H9 (cell line): ENCODE results near the gene PAAF1. TPM values are rescaled to one million over a fixed set of nuclear protein-coding genes. Genes with fewer than 3 reads are reported as not detected.

Experiments used
- DNase-seq: peaks from one replicate; pipeline ENCODE4 v3.0.0-alpha.2; 2017
- H2AFZ ChIP-seq: one replicate; pipeline ENCODE4 v1.6.1; 2013; ENCODE audit warnings: mild to moderate bottlenecking, low read length, control low read depth, moderate library complexity
- H2AK5ac ChIP-seq: 2 replicates; pipeline ENCODE4 v1.6.1; 2013; ENCODE audit warnings: low read length, control low read depth, mixed read lengths; ENCODE audit not compliant: insufficient read length
- H2BK120ac ChIP-seq: one replicate; pipeline ENCODE4 v1.6.1; 2013; ENCODE audit warnings: low read depth, mild to moderate bottlenecking, low read length, control low read depth, inconsistent platforms; ENCODE audit not compliant: poor library complexity, severe bottlenecking
- H2BK12ac ChIP-seq: 2 replicates; pipeline ENCODE4 v1.6.1; 2013; ENCODE audit warnings: low read length, control low read depth, mixed read lengths, low read depth; ENCODE audit not compliant: insufficient read length
- H2BK15ac ChIP-seq: 2 replicates; pipeline ENCODE4 v1.6.1; 2013; ENCODE audit warnings: low read depth, low read length, control low read depth
- H2BK20ac ChIP-seq: one replicate; pipeline ENCODE4 v1.6.1; 2013; ENCODE audit warnings: low read depth, mild to moderate bottlenecking, low read length, control low read depth, inconsistent platforms; ENCODE audit not compliant: poor library complexity, severe bottlenecking
- H2BK5ac ChIP-seq: 2 replicates; pipeline ENCODE4 v1.6.1; 2013; ENCODE audit warnings: low read length, control low read depth, mixed read lengths; ENCODE audit not compliant: insufficient read length
- H3K14ac ChIP-seq: 2 replicates; pipeline ENCODE4 v1.6.1; 2013; ENCODE audit warnings: low read length, control low read depth; ENCODE audit not compliant: insufficient read depth
- H3K18ac ChIP-seq: 2 replicates; pipeline ENCODE4 v1.6.1; 2013; ENCODE audit warnings: low read depth, mild to moderate bottlenecking, mixed read lengths, low read length, control low read depth; ENCODE audit not compliant: insufficient read length
- H3K23ac ChIP-seq: 2 replicates; pipeline ENCODE4 v1.6.1; 2013; ENCODE audit warnings: low read length, control low read depth, mixed read lengths, low read depth; ENCODE audit not compliant: insufficient read length
- H3K23me2 ChIP-seq: 2 replicates; pipeline ENCODE4 v1.6.1; 2013; ENCODE audit warnings: low read depth, mild to moderate bottlenecking, mixed read lengths, low read length, control low read depth; ENCODE audit not compliant: insufficient read length, poor library complexity, severe bottlenecking
- H3K27ac ChIP-seq: 2 replicates; pipeline ENCODE4 v1.5.1; 2013; ENCODE audit warnings: low read length, control low read depth, mixed read lengths, low read depth; ENCODE audit not compliant: insufficient read length
- H3K27me3 ChIP-seq: 2 replicates; pipeline ENCODE4 v1.6.1; 2013; ENCODE audit warnings: low read length, control low read depth, inconsistent platforms; ENCODE audit not compliant: insufficient read depth
- H3K4ac ChIP-seq: 2 replicates; pipeline ENCODE4 v1.6.1; 2013; ENCODE audit warnings: low read depth, mild to moderate bottlenecking, control low read depth, inconsistent platforms, low read length, moderate library complexity
- H3K4me1 ChIP-seq: 2 replicates; pipeline ENCODE4 v1.6.1; 2013; ENCODE audit warnings: low read length, control low read depth, inconsistent platforms; ENCODE audit not compliant: insufficient read depth
- H3K4me2 ChIP-seq: 2 replicates; pipeline ENCODE4 v1.6.1; 2013; ENCODE audit warnings: low read length, control low read depth, mixed read lengths; ENCODE audit not compliant: insufficient read length, insufficient read depth
- H3K56ac ChIP-seq: 2 replicates; pipeline ENCODE4 v1.6.1; 2013; ENCODE audit warnings: low read depth, mild to moderate bottlenecking, mixed read lengths, low read length, control low read depth; ENCODE audit not compliant: insufficient read length
- H3K79me1 ChIP-seq: 2 replicates; pipeline ENCODE4 v1.6.1; 2013; ENCODE audit warnings: low read depth, mild to moderate bottlenecking, moderate library complexity, low read length, control low read depth, inconsistent platforms; ENCODE audit not compliant: insufficient read depth, poor library complexity, severe bottlenecking
- H3K79me2 ChIP-seq: 2 replicates; pipeline ENCODE4 v1.6.1; 2013; ENCODE audit warnings: low read length, control low read depth, inconsistent platforms; ENCODE audit not compliant: insufficient read depth
- H3K9ac ChIP-seq: 2 replicates; pipeline ENCODE4 v1.6.1; 2013; ENCODE audit warnings: low read length, control low read depth, mixed read lengths; ENCODE audit not compliant: insufficient read length; ENCODE audit errors: extremely low read depth
- H3K9me3 ChIP-seq: one replicate; pipeline ENCODE4 v1.6.1; 2013; ENCODE audit warnings: low read depth, low read length, inconsistent platforms; ENCODE audit not compliant: control insufficient read depth
- H3T11ph ChIP-seq: one replicate; pipeline ENCODE4 v1.6.1; 2013; ENCODE audit warnings: mild to moderate bottlenecking, low read length, control low read depth, inconsistent platforms
- H4K20me1 ChIP-seq: one replicate; pipeline ENCODE4 v1.6.1; 2013; ENCODE audit not compliant: control insufficient read depth, insufficient read length, insufficient read depth
- H4K5ac ChIP-seq: 2 replicates; pipeline ENCODE4 v1.6.1; 2013; ENCODE audit warnings: low read depth, mild to moderate bottlenecking, mixed read lengths, low read length, control low read depth; ENCODE audit not compliant: insufficient read length
- H4K8ac ChIP-seq: replicated peaks from 2 replicates; pipeline ENCODE4 v1.6.1; 2013; ENCODE audit warnings: low read length, control low read depth, mixed read lengths, low read depth; ENCODE audit not compliant: insufficient read length
- H4K91ac ChIP-seq: 2 replicates; pipeline ENCODE4 v1.6.1; 2013; ENCODE audit warnings: low read depth, mild to moderate bottlenecking, moderate library complexity, mixed read lengths, low read length, control low read depth; ENCODE audit not compliant: insufficient read length
- H3K27ac Mint-ChIP-seq, 3 experiments: 2 replicates in 2 of 3; 3 replicates in 1 of 3; pipeline ENCODE4 v1.8.0; 2020 to 2021; ENCODE audit warnings: mixed read lengths in 3 of 3, mild to moderate bottlenecking in 1 of 3, moderate library complexity in 1 of 3
- H3K27me3 Mint-ChIP-seq: 2 replicates; pipeline ENCODE4 v1.8.0; 2021; ENCODE audit warnings: low read depth, mild to moderate bottlenecking, moderate library complexity, mixed read lengths
- H3K36me3 Mint-ChIP-seq, 3 experiments: 2 replicates in 2 of 3; 3 replicates in 1 of 3; pipeline ENCODE4 v1.8.0; 2020 to 2021; ENCODE audit warnings: low read depth in 3 of 3, mixed read lengths in 3 of 3; ENCODE audit not compliant: insufficient read depth in 1 of 3
- H3K4me1 Mint-ChIP-seq, 2 experiments: 2 replicates each; pipeline ENCODE4 v1.8.0; 2020; ENCODE audit warnings: mixed read lengths in 2 of 2
- H3K4me3 Mint-ChIP-seq, 2 experiments: 2 replicates in 1 of 2; 3 replicates in 1 of 2; pipeline ENCODE4 v1.8.0; 2020 to 2021; ENCODE audit warnings: mild to moderate bottlenecking in 2 of 2, mixed read lengths in 2 of 2, moderate library complexity in 1 of 2
- H3K9me3 Mint-ChIP-seq, 2 experiments: 2 replicates in 1 of 2; 3 replicates in 1 of 2; pipeline ENCODE4 v1.8.0; 2020; ENCODE audit warnings: mild to moderate bottlenecking in 2 of 2, mixed read lengths in 2 of 2, moderate library complexity in 1 of 2
- WGBS: extraction: QIAGEN DNeasy Blood & Tissue Kit; methylation state at CpG from one replicate; pipeline ENCODE4 v1.1.7; 2013; ENCODE audit warnings: missing lambda C conversion rate, low lambda C conversion rate, mixed read lengths; ENCODE audit not compliant: insufficient read length; ENCODE audit errors: extremely low coverage; 5-methylcytosine and 5-hydroxymethylcytosine counted together
- total RNA-seq: library from RNA; stranded (reverse); gene quantifications from 2 replicates; pipeline ENCODE4 v1.2.1, GENCODE V29; 2021
- TF ChIP-seq, protein P1 (sequence below): fragments of 200-600 bp; sonication (generic); conservative IDR thresholded peaks from 3 replicates; pipeline ENCODE4 v1.8.0; 2021; ENCODE audit warnings: antibody characterized with exemption, mild to moderate bottlenecking

The PAAF1 gene
- total RNA-seq, 1 experiment from 2014 or later = 24.3 TPM

DNA sequence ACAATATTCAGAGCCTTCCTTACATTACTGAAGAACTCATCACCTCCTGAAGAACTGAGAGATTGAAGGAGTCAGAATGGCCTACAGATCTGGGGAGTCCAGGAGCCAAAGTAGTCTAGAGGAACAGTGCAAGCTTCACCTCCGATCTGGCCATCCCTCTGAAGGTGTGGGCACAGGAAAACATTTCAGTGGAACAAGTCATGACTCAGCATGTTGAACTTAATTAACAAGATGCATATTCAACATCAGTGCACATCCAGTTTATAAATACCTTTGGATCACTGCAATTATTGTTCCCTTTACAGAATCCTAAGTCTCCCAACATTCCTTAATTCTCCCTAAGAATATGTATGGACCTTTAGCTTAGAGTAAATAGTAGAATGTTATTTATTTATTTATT lies 25.5 kb downstream of the PAAF1 start:
- H3K79me2 ChIP-seq = no peaks in the 10 kb centered on the region
- no peak overlapping the region for H3K14ac ChIP-seq
- H3K9ac ChIP-seq = no peak overlapping the region
- no peak overlapping the region for H4K8ac ChIP-seq
- H2AFZ ChIP-seq = no peak overlapping the region
- H2BK20ac ChIP-seq = no peak overlapping the region
- H3K23me2 ChIP-seq = no peaks in the 10 kb centered on the region
- no peak overlapping the region for H3T11ph ChIP-seq
- H2BK15ac ChIP-seq = no peak overlapping the region
- no peak overlapping the region for H4K91ac ChIP-seq
- H3K9me3 ChIP-seq = no peaks in the 10 kb centered on the region
- no peak overlapping the region for H3K4ac ChIP-seq
- no peaks in the 10 kb centered on the region for H3K4me1 ChIP-seq
- H4K5ac ChIP-seq = no peak overlapping the region
- H2BK12ac ChIP-seq = no peak overlapping the region
- H3K9me3 Mint-ChIP-seq = peaks cover 0 to 3% of the 10 kb centered on the region in 2 experiments; a peak in 2 of 5 replicates
- no peak overlapping the region for H3K4me3 Mint-ChIP-seq
- TF ChIP-seq, protein P1, sequence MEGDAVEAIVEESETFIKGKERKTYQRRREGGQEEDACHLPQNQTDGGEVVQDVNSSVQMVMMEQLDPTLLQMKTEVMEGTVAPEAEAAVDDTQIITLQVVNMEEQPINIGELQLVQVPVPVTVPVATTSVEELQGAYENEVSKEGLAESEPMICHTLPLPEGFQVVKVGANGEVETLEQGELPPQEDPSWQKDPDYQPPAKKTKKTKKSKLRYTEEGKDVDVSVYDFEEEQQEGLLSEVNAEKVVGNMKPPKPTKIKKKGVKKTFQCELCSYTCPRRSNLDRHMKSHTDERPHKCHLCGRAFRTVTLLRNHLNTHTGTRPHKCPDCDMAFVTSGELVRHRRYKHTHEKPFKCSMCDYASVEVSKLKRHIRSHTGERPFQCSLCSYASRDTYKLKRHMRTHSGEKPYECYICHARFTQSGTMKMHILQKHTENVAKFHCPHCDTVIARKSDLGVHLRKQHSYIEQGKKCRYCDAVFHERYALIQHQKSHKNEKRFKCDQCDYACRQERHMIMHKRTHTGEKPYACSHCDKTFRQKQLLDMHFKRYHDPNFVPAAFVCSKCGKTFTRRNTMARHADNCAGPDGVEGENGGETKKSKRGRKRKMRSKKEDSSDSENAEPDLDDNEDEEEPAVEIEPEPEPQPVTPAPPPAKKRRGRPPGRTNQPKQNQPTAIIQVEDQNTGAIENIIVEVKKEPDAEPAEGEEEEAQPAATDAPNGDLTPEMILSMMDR = no peak
- H3K56ac ChIP-seq = no peak overlapping the region
- H3K4me1 Mint-ChIP-seq = no peaks in the 10 kb centered on the region
- no CpG with 5 or more reads among the region's 1 CpG for WGBS
- H2BK5ac ChIP-seq = no peak overlapping the region
- no peak overlapping the region for H2BK120ac ChIP-seq
- no peaks in the 10 kb centered on the region for H3K79me1 ChIP-seq
- no peaks in the 10 kb centered on the region for H3K27me3 Mint-ChIP-seq
- no peak for DNase-seq
- H3K27ac Mint-ChIP-seq = peak overlapping the region in 2 of 3 experiments; percentile 69 to 85; a peak in 2 of 7 replicates
- H3K27ac ChIP-seq = no peak overlapping the region
- H3K27me3 ChIP-seq = no peaks in the 10 kb centered on the region
- peaks cover 19 to 32% (median 27%) of the 10 kb centered on the region in 3 experiments; a peak in 6 of 7 replicates for H3K36me3 Mint-ChIP-seq
- H4K20me1 ChIP-seq = peaks cover under 1% of the 10 kb centered on the region
- no peak overlapping the region for H3K23ac ChIP-seq
- H2AK5ac ChIP-seq = no peak overlapping the region
- H3K4me2 ChIP-seq = no peak overlapping the region
- no peak overlapping the region for H3K18ac ChIP-seq
